ENCODE data around the gene RIN1.

Gene RIN1

DNA sequence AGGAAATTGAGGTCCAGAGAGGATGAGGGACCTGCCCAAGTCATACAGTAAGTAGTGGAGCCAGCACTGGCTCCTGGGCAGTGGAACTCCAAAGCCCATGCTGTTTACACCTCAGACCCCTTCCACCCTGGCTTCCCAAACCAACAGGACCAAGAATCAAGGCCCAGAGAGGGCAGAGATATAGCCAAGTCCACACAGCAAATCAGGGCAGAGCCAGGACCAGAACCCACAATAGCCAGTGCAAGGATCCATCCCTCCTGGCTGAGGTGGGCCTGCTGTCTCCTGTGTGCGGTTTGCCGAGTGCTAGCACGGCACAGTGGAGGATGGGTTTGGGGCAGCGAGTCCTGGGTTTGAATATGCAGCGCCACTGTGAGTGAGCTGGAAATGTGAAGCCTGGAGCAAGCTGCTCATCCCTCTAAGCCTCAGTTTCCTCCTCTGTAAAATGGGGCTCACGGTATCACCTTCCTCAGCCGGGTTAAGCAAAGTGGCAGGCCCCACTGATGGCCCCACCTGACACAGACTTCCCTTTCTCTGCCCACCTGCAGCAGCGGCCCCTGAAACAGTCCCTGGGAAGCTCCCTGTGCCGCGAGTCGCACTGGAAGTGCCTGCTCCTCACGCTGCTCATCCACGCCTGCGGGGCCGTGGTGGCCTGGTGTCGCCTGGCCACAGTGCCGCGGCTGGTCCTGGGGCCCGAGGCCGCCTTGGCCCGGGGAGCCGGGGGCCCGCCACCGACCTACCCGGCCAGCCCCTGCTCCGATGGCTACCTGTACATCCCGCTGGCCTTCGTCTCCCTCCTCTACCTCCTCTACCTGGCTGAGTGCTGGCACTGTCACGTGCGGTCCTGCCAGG lies 42.2 kb downstream of the RIN1 start:
- DNase-seq, result no peak

DNA sequence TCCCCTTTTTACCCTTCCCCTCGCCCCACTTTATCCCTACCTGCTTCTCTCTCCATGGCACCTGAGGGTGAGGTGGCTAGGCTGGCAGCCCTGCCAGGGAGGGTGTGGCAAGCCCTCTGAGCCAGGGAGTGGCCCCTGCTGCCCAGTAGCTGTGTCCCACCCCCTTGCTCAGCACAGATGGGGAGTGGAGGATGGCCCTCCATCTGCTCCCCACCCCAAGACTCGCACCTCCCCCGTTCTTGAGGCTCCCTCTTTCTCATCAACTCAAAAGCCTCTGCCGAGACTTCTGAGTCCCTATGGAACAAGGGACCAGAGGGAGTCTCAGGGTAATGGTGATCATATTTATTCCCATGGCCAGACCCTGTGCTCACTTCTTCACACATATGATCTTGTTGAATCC lies 42.9 kb downstream of the RIN1 start:
- no peak for DNase-seq

GRCh38 chr11:66292543-66293332 lies 43.5 kb downstream of the RIN1 start:
- DNase-seq, result no peak

DNA sequence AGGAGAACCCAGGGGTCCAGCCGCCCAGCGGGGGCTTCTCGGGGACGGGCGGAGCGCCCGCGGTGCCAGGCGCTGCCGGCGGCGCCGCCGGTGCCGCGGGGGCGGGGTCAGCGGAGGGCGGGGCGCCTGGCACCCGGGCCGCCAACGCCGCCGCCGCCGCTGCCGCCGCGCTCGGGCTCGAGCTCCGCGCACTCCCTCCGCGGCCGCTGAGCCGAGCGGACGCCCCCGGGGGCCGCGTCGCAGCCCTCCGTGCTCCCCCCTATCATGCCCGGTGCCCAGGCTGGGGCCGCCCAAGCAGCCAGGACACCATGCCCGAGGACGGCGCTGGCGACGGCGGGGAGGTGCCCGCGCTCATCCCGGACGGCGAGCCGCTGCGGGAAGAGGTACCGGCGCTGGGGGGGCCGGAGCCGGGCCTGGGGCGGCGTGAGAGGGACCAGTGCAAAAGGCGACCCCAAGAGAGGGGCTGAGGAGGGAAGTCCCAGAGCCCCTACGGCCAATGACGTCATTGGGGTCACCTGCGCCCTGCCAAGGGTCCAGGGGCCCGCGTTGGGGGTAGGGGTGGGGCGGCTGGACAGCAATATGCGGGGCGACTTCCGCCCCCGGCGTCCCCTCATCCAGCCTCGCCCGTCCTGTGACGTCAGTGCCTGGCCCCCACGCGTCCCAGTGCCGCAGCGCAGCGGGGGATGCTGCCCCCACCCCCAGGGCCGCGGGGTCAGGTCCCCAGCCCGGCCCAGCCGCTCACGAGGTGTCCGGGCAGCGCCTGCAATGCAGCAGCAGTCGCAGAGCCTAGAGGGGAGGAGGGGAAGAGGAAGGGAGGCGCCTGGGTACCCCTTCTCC lies 44.3 kb downstream of the RIN1 start, which contains the start of gene TMEM151A:
Gene TMEM151A, plus strand, starts transcription at position 189 of the 837 bp plus-strand sequence. Its CDS starts 120 bp downstream, at position 309.
- no peak for DNase-seq

- no peak for DNase-seq
These were observed 44.9 kb downstream of the RIN1 start for GRCh38 chr11:66291303-66291705.

- DNase-seq, result no peak
These were observed 46.0 kb downstream of the RIN1 start for GRCh38 chr11:66290330-66290621.

DNA sequence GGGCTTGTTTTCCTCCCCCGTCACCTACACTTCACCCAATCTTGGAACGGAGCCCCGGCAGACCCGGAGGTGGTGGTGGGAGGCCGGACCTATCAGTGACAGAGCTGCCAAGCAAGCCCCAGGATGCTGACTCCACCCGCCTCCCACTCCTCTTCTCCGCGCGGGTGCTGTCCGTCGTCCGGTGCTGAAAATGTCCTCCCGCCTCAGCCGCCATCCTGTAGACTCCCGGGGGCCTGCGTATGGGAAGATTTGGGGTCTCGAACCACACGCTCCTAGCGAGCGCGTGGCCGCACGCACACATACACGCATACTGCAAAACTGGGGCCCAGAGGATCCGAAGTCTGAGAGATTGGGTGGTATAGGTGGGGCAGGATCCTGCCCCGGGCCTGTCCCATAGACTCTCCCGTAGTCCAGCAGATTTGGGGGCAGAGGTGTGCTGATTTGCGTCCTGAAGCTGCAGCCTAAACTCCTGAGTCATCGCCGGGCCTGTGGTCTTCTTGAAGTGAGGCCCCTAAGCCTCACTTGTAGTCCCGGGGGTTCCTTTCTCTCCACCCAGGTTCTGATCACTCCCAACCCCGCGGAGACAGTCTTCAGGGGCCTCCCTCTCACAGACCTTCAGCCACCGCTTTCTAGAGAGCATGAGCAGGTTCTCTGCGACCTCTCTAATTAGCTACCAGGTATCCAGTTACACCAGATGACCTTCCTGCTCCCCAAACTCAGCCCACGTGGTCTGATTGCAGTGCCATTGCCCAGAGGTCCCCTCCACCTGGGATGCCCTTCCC lies 46.5 kb downstream of the RIN1 start:
- no peak for DNase-seq

- peak; percentile 98 for DNase-seq
These were observed 47.3 kb downstream of the RIN1 start, which contains the start of gene YIF1A for GRCh38 chr11:66288671-66289547. TSS of gene YIF1A (minus strand) at chr11:66289143. CDS start at chr11:66288985, 158 bp downstream.

GRCh38 chr11:66287889-66288670 lies 48.2 kb downstream of the RIN1 start:
- no peak for DNase-seq

- DNase-seq, result no peak
These were observed 48.9 kb downstream of the RIN1 start for GRCh38 chr11:66287211-66287888.

GRCh38 chr11:66286699-66287098 lies 49.5 kb downstream of the RIN1 start:
- no peak for DNase-seq

- no peak for DNase-seq
These were observed 50.8 kb downstream of the RIN1 start for GRCh38 chr11:66285250-66285947.

DNA sequence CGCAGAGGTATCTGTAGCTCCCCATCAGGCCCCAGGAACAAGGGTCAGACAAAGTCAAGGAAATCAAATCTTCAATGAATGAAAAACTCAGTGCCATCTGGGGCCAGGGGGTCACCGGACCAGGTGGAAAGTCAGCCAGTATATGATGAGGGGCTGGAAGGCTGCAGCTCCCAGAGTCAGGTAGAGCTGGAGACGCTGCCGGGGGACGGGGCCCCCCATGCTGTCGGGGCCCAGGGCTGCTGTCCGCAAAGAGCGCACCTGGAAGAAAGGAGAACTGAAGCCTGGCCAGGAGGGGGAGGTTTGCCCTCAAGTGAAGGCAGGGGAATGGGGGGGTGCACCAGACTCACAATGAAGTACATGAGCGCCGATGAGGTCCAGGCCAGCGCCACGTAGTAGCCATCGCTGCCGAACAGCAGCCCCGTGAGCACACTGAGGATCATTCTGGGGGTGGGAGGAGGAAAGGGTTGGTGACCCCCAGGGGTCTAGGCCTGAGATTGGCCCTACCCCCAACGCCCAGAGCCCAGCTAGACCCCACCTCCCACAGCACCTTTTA lies 51.6 kb downstream of the RIN1 start:
- DNase-seq, result no peak

DNA sequence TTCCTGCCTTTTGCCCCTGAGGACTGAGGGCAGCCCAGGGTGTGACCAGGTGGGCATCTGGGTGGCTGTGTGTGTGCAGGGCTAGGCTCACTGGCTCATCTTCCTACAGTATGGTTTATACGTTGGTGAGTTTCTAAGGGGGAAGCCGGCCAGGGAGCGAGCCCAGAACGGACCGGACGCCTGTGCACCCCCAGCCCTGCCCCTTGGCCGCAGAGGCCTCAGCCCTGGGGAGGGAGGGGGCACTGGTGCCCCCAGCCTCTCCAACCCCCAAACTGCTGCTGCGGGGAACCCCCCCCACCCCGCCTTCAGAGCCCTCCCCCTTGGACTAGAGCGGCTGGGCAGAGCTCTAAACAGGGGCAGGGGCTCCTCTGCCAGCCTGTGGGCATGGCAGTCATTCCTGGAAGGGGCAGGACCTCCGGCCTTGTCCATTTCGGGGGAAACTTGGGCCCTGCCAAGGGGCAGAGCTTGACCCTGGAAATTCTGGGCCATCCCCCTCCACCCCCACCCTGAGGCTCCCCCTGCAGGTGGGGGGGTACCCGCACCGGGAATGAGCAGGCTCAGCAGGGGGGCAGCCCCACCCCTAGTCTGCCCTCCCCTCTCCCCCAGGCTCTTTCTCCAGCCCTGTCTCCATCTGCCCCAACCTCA lies 52.7 kb downstream of the RIN1 start:
- no peak for DNase-seq

- peak; percentile 99 for DNase-seq
These were observed 53.5 kb downstream of the RIN1 start for GRCh38 chr11:66282468-66283455.

Data from NCI-H2171 (cell line).